ENCODE measurements around the gene LAMA5.
A peak's percentile ranks its signal among the peaks of the same experiment; 100 is the strongest.
"Not testable (repeated sequence)": the region's sequence is repeated elsewhere in the genome, so short reads cannot be mapped to it uniquely, and the experiment has no call there.

The LAMA5 gene

DNA sequence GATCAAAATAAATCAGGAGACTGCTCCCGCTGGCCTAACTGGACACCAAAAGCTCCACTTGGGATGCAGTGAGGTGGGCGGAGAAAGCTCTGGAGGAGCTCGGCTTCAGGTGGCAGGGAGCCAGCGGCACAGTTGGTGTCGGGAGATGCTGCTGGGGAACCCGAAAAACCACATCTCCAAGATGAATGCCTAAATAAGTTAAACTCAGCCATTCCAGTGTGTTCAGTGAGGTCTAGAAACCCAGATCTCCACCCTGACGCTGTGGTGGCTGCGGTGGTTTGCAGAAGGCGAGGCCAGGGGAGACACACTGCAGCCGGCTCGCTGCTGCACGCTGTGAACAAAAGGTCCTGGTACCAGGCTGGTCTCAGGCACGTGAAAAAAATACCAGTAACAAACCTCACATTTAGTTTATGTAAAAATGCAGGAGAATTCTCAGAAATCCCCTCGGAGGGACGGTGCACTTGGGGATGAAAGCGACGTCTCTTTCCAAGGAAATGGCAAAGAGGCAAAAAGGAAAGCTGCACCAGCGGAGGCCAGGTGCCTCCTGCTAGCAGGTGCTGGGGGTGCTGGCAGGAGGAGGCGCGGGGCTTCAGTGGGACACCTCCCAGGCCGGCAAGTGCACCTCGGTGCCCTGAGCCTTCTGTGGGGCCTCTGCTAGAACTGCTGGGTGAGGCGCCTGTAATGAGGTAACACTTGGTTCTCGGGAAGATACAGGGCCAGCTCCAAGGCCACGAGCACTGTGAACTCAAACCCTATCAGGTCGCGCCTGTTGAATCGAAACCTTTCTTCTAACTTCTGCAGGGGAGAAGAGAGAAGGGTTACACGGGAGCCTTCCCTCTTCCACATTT lies 23.4 kb upstream of the LAMA5 start:
- DNase-seq (ENCODE audit: low read depth): no peak

DNA sequence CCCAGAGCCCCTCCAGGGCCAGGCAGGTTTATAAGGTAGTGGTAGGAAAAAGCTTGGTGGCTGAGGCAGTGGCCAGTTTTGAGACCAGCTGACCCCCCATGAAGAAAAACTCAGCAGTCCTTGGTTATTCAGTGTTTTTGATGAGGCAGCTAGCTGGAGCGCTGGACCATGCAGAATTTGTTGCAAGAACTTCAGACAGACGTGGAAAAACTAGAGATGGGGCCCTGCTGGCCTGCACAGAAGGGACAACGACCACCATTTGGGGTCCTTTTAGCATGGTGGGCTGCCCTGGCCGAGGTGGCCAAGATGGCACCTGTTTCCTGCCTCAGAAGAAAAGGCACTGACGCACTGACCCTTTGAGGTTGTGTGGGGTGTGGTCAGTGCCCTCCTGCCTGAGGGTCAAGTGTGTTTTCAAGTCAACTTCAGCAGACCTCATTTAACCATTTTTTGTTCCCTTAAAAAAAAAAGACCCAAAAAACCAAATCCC lies 22.5 kb upstream of the LAMA5 start:
- DNase-seq (ENCODE audit: low read depth): no peak

DNA sequence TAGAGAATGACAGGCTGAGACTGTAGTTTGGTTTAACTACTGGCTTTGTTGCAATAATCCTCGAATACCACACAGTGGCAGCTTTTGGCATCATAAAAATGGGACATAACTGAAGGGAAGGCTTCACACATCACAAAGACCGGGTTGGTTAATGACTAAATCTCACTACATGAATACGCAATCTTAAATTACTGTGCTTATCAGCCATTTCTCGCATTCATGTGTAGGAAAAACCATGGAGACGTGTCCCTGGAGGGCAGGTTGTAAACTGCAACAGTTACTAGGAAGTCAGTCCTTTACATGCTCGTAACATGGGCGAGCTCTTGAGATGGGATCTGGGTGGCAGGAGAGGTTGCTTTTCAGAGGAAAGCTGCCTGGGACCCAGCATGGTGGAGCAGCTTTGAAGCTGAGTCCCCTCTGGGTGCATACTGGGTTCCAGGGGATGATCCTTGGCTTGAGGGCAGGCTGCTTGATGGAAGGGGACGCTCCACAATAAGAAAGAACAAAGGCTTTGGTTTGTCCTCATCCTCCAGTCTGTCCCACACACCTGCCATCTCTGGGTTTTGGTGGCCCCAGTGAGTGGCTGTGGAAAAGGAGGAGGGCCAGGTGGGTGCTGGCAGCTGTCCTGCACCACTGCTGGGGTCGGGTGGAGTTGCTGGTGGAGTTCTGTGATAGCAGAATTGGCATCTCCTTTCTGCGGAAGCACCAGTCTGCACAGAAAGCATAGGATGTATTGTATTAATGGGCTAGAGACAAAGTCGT lies 21.9 kb upstream of the LAMA5 start:
- no peak for DNase-seq (ENCODE audit: low read depth)

DNA sequence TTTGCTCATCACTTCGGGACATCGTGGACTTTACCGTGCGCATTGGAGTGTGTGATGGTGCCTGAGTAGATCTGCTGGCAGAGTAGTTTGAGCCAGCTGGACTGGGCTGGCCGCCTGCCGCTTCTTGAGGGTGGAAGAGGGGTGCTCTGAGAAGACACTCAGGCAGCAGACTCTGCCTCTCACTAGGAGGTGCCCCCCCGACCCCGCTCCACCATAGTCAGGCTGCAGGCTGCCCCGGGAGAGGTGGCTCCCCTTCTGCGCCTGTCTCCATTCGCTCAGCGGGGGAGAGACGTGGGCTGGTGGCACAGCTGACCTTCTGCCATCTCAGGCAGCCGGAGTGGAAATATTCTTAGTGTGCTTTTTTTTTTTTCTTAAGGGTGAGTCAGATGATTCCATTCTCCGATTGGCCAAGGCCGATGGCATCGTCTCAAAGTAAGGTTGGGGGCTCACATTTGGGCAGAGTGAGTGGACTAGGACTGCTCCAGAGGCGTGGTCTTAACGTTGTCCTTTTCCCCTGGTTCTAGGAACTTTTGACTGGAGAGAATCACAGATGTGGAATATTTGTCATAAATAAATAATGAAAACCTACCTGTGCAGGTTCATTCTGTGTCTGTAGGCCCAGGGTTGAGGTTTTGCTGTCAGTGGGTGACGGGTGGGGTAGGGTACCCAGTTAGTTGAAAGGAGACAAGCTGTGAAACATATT lies 21.0 kb upstream of the LAMA5 start:
- no peak for DNase-seq (ENCODE audit: low read depth)

DNA sequence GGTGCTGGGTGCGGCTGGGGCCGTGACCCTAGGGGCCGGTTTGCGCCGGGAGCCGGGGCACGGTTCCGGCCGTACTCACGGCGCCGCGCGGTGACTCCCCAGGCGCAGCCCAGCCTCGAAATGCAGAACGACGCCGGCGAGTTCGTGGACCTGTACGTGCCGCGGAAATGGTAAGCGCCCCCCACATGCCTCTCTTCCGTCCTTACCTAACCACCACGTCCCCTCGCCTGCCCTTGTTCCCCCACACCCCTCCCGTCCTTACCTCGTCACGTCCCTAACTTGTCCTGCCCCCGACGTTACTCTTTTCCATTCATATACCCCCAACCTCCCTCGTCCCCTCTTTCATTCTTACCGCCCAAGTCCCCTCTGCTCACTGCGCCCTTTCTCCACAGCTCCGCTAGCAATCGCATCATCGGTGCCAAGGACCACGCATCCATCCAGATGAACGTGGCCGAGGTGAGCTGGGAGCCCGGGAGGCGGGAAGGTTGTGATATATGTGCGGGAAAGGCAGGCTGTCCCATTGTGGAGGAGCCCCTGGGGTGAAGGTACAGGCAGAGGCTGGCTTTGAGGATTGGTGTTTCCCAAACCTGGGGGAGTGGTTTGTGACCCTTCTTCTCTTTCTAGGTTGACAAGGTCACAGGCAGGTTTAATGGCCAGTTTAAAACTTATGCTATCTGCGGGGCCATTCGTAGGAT lies 20.3 kb upstream of the LAMA5 start:
- no peak for DNase-seq (ENCODE audit: low read depth)

DNA sequence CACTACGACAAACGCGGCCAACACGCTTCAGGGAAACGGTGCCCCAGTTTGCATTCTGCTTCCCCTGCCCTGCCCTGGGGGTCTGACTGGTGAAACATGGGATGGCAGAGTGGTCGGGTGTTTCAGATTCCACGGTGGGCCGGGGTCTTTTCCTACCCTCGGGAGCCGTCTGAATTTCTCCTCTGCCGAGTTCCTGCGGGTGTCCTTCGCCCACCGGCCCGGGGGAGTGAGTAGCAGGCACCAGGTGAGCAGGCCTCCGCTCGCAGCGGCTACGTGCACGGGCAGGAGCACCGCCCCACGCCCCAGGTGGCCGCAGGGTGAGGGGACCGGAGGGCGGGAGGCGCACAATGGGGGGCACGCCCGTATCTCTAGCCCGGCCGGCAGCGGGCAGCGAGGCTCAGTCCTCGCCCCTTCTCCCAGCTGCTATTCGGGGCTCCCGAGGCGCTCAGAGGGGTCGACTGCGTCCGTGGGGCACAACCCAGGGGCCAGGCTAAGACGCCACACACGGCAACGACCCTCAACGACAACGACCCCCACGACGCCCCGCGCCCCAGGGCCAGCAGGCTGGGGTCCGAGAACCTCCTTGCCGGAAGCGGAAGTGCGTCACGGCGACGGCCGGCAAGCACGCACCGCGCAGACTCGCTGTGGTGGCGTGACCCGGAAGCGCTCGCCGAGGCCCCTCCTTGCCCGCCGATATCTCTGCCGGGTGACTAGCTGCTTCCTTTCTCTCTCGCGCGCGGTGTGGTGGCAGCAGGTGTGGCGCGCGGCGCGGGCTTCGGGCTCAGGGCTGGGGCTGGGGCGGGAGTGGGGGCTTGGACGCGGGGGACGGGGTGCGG lies 19.5 kb upstream of the LAMA5 start, which contains the start of gene RPS21:
Gene RPS21, plus strand, starts transcription at position 721 of the 836 bp plus-strand sequence. CDS start 236 bp downstream, outside the sequence.
- DNase-seq (ENCODE audit: low read depth): peak; percentile 88

- no peak for DNase-seq (ENCODE audit: low read depth)
Measured at GRCh38 chr20:62382306-62383198, 15.4 kb upstream of the LAMA5 start.

DNA sequence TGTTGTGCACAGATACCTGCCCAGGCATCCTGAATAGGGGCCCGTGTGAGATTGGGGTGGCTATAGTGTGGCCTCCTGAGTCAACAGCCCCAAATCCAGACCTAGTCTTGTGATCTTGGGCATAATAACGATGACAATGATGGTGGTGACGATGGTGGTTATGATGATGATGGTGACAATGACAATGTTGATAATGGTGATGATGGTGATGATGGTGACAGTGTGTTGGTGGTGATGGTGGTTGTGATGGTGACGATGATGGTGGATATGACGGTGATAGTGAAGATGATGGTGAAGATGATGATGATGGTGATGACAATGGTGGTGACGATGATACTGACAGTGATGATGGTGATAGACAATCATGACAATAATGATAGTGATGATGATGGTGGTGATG lies 14.7 kb upstream of the LAMA5 start:
- DNase-seq (ENCODE audit: low read depth): no peak

DNA sequence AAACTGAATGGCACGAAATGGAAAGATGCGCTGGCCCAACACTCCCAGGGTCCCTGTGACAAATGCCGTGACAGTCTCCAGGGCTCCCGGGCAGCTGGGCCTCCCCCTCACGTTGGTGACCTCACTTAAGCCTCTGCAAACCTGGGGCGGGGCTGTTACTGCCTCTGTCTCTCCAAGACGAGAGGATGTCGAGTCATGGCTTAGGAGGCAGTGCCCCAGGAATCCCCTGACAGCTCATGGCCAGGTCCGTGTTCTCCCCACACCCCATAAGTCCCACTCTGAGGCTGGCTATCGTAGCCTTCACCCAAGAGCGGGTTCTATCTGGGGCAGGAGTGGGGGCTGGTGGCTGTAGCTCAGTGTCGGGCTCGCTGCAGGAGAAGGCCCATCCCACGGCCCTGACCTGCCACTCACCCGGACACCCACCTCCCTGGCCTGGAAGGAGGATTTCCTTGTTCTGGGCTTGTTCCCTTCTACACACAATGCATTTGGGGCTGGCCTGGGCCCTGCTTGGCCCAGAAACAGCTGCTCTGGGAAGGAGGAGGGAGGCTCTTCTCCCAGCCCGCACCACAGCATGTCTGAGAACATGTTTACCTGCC lies 14.2 kb upstream of the LAMA5 start:
- DNase-seq (ENCODE audit: low read depth): no peak

DNA sequence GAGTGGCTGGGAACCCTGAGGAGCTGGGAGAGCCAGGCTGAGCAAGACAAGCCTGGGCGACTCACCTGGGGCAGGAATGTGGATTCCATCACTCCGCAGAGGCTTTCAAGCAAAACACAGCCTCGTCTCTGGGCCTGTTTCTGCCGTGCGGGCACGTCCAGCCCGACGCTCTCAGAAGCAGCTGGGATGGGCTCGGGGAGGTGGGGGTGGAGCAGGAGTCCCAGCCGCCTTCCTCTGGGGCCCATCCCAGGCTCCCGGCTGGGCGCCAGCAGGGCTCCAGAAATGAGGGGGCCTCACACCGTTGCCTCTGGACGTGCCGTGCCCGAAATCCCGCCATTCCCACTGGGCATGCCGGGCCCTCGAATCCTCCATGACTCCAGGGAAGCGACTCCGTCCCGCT lies 11.1 kb upstream of the LAMA5 start:
- DNase-seq (ENCODE audit: low read depth): no peak

- no peak for DNase-seq (ENCODE audit: low read depth)
Measured at GRCh38 chr20:62377615-62378178, 10.6 kb upstream of the LAMA5 start.

DNA sequence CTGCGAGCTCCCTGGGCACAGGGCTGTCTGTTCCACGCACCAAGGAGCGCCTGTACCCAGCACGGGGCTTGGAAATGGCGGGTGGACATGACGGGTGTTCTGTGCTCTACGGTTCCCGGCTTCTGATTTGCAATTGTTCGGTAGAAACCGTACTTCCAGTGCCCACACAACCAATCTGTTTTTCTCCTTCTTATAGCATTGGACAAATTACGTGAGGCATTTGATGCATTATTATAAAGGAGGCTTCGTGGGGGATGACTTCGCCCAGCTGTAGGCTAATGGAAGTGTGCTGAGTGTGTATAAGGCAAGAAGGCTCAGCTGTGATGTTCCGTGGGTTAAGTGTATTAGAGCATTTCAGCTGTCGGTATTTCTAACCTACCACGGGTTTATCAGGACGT lies 10.0 kb upstream of the LAMA5 start:
- no peak for DNase-seq (ENCODE audit: low read depth)

GRCh38 chr20:62376112-62377063 lies 9.3 kb upstream of the LAMA5 start:
- no peak for DNase-seq (ENCODE audit: low read depth)

- no peak for DNase-seq (ENCODE audit: low read depth)
Measured at GRCh38 chr20:62374331-62375152, 7.4 kb upstream of the LAMA5 start.

GRCh38 chr20:62373631-62374179 lies 6.6 kb upstream of the LAMA5 start:
- not testable (repeated sequence) for DNase-seq (ENCODE audit: low read depth)

Data from CMK (cell line).